GM23338 (cell line): ENCODE data around the gene CBX5. TPM values are rescaled to one million over a fixed set of nuclear protein-coding genes. Genes with fewer than 3 reads are reported as not detected.

Source experiments
- ATAC-seq: fragments of 200-7000 bp; cut with Tn5 transposase; 3 replicates; pipeline ENCODE4 v1.9.1; 2020
- DNase-seq: peaks from one replicate; pipeline ENCODE4 v3.0.0-alpha.2; 2015; ENCODE audit warnings: low spot score
- H2AFZ ChIP-seq: fragments of 200-600 bp; sonication (generic); 2 replicates; pipeline ENCODE4 v1.8.0; 2016; ENCODE audit warnings: antibody characterized with exemption, mild to moderate bottlenecking, moderate library complexity
- H3F3A ChIP-seq: fragments of 200-600 bp; sonication (generic); replicated peaks from 2 replicates; pipeline ENCODE4 v1.8.0; 2017; ENCODE audit warnings: antibody characterized with exemption, mixed run types, low read depth
- H3K27ac ChIP-seq: fragments of 200-600 bp; sonication (generic); 2 replicates; pipeline ENCODE4 v1.6.1; 2016; ENCODE audit warnings: low read depth
- H3K27me3 ChIP-seq: fragments of 200-600 bp; sonication (generic); 2 replicates; pipeline ENCODE4 v1.8.0; 2016; ENCODE audit warnings: mild to moderate bottlenecking, mixed run types, moderate library complexity; ENCODE audit not compliant: insufficient read depth
- H3K36me3 ChIP-seq: fragments of 200-600 bp; sonication (generic); 2 replicates; pipeline ENCODE4 v1.8.0; 2016; ENCODE audit warnings: mild to moderate bottlenecking; ENCODE audit not compliant: insufficient read depth
- H3K4me1 ChIP-seq: fragments of 200-600 bp; sonication (generic); 2 replicates; pipeline ENCODE4 v1.8.0; 2016; ENCODE audit warnings: mild to moderate bottlenecking, moderate library complexity; ENCODE audit not compliant: insufficient read depth
- H3K4me2 ChIP-seq: fragments of 200-600 bp; sonication (generic); 2 replicates; pipeline ENCODE4 v1.7.1; 2017; ENCODE audit warnings: mixed run types
- H3K4me3 ChIP-seq: fragments of 200-600 bp; sonication (generic); 2 replicates; pipeline ENCODE4 v1.6.1; 2016; ENCODE audit warnings: mixed run types
- H3K79me2 ChIP-seq: fragments of 200-600 bp; sonication (generic); replicated peaks from 2 replicates; pipeline ENCODE4 v1.8.0; 2017; ENCODE audit warnings: mild to moderate bottlenecking; ENCODE audit not compliant: insufficient read depth
- H3K9me2 ChIP-seq: fragments of 200-600 bp; sonication (generic); 2 replicates; pipeline ENCODE4 v1.8.0; 2017; ENCODE audit not compliant: insufficient read depth
- H4K20me1 ChIP-seq: fragments of 200-600 bp; sonication (generic); replicated peaks from 2 replicates; pipeline ENCODE4 v1.8.0; 2017; ENCODE audit warnings: mild to moderate bottlenecking; ENCODE audit not compliant: insufficient read depth
- H3K27ac Mint-ChIP-seq: 2 replicates; pipeline ENCODE4 v1.8.0; 2020; ENCODE audit warnings: inconsistent platforms, mild to moderate bottlenecking, moderate library complexity, mixed read lengths
- H3K27me3 Mint-ChIP-seq: 3 replicates; pipeline ENCODE4 v1.8.0; 2022; ENCODE audit warnings: low read depth, mild to moderate bottlenecking, moderate library complexity, mixed read lengths, inconsistent platforms; ENCODE audit not compliant: insufficient read depth, poor library complexity
- H3K36me3 Mint-ChIP-seq: 3 replicates; pipeline ENCODE4 v1.8.0; 2021; ENCODE audit warnings: low read depth, mild to moderate bottlenecking, inconsistent platforms, moderate library complexity, mixed read lengths
- H3K4me1 Mint-ChIP-seq: 3 replicates; pipeline ENCODE4 v1.8.0; 2020; ENCODE audit warnings: mild to moderate bottlenecking, inconsistent platforms, mixed read lengths
- H3K4me3 Mint-ChIP-seq: 3 replicates; pipeline ENCODE4 v1.8.0; 2021; ENCODE audit warnings: moderate library complexity, mild to moderate bottlenecking, inconsistent platforms, mixed read lengths
- H3K9me3 Mint-ChIP-seq: 3 replicates; pipeline ENCODE4 v1.8.0; 2020; ENCODE audit warnings: moderate library complexity, mild to moderate bottlenecking, inconsistent platforms, mixed read lengths
- CREB1 ChIP-seq: fragments of 250-450 bp; sonication (Bioruptor Pico); IDR thresholded peaks from 2 replicates; pipeline ENCODE4 v1.5.0; 2020; ENCODE audit warnings: low read depth, mild to moderate bottlenecking, moderate library complexity
- ETS1 ChIP-seq: IDR thresholded peaks from 2 replicates; pipeline ENCODE4 v1.6.1; 2016; ENCODE audit warnings: antibody characterized with exemption
- EZH2 ChIP-seq: fragments of 200-600 bp; sonication (generic); IDR thresholded peaks from one replicate; pipeline ENCODE4 v1.8.0; 2017; ENCODE audit warnings: antibody characterized with exemption, mild to moderate bottlenecking, low read depth; ENCODE audit not compliant: unreplicated experiment
- EZH2phosphoT487 ChIP-seq: fragments of 200-600 bp; sonication (generic); IDR thresholded peaks from one replicate; pipeline ENCODE4 v1.8.1; 2018; ENCODE audit warnings: antibody characterized with exemption; ENCODE audit not compliant: unreplicated experiment
- JUNB ChIP-seq: IDR thresholded peaks from one replicate; pipeline ENCODE4 v1.6.1; 2016; ENCODE audit warnings: antibody characterized with exemption; ENCODE audit not compliant: unreplicated experiment
- NANOG ChIP-seq: IDR thresholded peaks from 2 replicates; pipeline ENCODE4 v1.6.1; 2016; ENCODE audit warnings: antibody characterized with exemption, borderline replicate concordance
- POLR2AphosphoS5 ChIP-seq: IDR thresholded peaks from 2 replicates; pipeline ENCODE4 v1.6.1; 2016; ENCODE audit warnings: antibody characterized with exemption, low read depth
- STAT1 ChIP-seq: IDR thresholded peaks from one replicate; pipeline ENCODE4 v1.6.1; 2016; ENCODE audit warnings: antibody characterized with exemption; ENCODE audit not compliant: unreplicated experiment
- ZNF114 ChIP-seq: fragments of 250-450 bp; sonication (Bioruptor Pico); IDR thresholded peaks from 2 replicates; pipeline ENCODE4 v1.5.0; 2020; ENCODE audit warnings: mild to moderate bottlenecking, moderate library complexity
- ZNF331 ChIP-seq: fragments of 250-450 bp; sonication (Bioruptor Pico); IDR thresholded peaks from 2 replicates; pipeline ENCODE4 v1.5.0; 2020; ENCODE audit warnings: low read depth, mild to moderate bottlenecking, moderate library complexity
- polyA plus RNA-seq: library from polyadenylated mRNA; unstranded; fragments of >200 nt; fragmentation: Nextera tagmentation; extraction: Ambion mirVana; gene quantifications from 2 replicates; pipeline ENCODE4 v1.2.1, GENCODE V29; 2016
- total RNA-seq: library from RNA; depleted of rRNA; stranded (reverse); fragments of >200 nt; shearing (Covaris generic); gene quantifications from 2 replicates; pipeline ENCODE4 v1.2.3, GENCODE V29; 2014
- TF ChIP-seq, protein P1 (sequence below): fragments of 250-450 bp; sonication (Bioruptor Pico); IDR thresholded peaks from 2 replicates; pipeline ENCODE4 v1.5.0; 2020; ENCODE audit warnings: mild to moderate bottlenecking, moderate library complexity
- TF ChIP-seq, protein P2 (sequence below), 2 experiments: fragments of 200-600 bp in 1 of 2; sonication (generic) in 1 of 2; conservative IDR thresholded peaks; 2 replicates each; pipeline versions ENCODE4 v1.5.1 to v1.6.1; 2016 to 2017; ENCODE audit warnings: antibody characterized with exemption in 2 of 2, low read depth in 2 of 2, mild to moderate bottlenecking in 2 of 2, moderate library complexity in 1 of 2
- TF ChIP-seq, protein P3 (sequence below): IDR thresholded peaks from one replicate; pipeline ENCODE4 v1.6.1; 2018; ENCODE audit warnings: antibody characterized with exemption; ENCODE audit not compliant: unreplicated experiment

The CBX5 gene
- total and polyA plus RNA-seq, 2 experiments from 2014 or later = 152 to 212 TPM

DNA sequence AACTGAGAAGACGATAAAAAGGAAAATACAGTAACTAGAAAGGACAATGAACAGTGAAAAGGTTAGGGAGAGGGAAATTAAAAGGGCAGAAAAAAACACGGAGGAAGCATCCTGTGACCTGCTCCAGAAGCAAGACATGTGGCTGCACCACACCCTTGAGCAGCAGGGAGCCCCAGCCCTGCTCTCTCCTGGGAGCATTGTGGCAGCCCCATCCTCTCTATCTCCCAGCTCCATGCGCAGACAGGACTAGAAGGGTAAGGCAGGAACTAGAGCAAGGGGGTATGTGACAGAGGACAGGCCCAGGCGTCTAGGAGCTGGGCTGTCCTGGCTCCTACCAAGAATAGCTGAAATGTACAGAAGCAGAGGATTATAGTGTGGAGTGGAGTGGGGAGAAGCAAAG lies 52.5 kb downstream of the CBX5 start:
- Mint-ChIP-seq H3K4me3 (no peak overlapping the region; the same call in 2 of the 3 replicates), H3K27ac (no peak overlapping the region; the same call in 1 of the 2 replicates), H3K9me3 (no peaks in the 10 kb centered on the region), H3K27me3 (peaks cover 2% of the 10 kb centered on the region), H3K4me1 (peaks cover 19% of the 10 kb centered on the region), H3K36me3 (no peaks in the 10 kb centered on the region)
- H3K4me2 ChIP-seq = no peak overlapping the region
- peaks cover 4% of the 10 kb centered on the region; the same call in 1 of the 2 replicates for H4K20me1 ChIP-seq
- no peaks in the 10 kb centered on the region for H3K9me2 ChIP-seq
- H2AFZ ChIP-seq = no peak overlapping the region
- ATAC-seq (peak; percentile 62), DNase-seq (no peak)
- H3K4me3 ChIP-seq = no peak overlapping the region
- H3K27me3 ChIP-seq = no peaks in the 10 kb centered on the region
- no peaks in the 10 kb centered on the region for H3F3A ChIP-seq
- 0 out of 2 replicates have a peak, but pooled peaks cover 9% of the 10 kb centered on the region for H3K4me1 ChIP-seq
- no peaks in the 10 kb centered on the region for H3K79me2 ChIP-seq
- H3K27ac ChIP-seq = no peak overlapping the region
- no peaks in the 10 kb centered on the region for H3K36me3 ChIP-seq
- TF ChIP-seq EZH2phosphoT487 (no peak), NANOG (no peak), JUNB (no peak), CREB1 (CRISPR knock-in tag) (no peak), EZH2 (no peak), POLR2AphosphoS5 (no peak), ZNF331 (CRISPR knock-in tag) (no peak), ZNF114 (no peak), STAT1 (no peak), ETS1 (no peak)
- TF ChIP-seq, protein P1, sequence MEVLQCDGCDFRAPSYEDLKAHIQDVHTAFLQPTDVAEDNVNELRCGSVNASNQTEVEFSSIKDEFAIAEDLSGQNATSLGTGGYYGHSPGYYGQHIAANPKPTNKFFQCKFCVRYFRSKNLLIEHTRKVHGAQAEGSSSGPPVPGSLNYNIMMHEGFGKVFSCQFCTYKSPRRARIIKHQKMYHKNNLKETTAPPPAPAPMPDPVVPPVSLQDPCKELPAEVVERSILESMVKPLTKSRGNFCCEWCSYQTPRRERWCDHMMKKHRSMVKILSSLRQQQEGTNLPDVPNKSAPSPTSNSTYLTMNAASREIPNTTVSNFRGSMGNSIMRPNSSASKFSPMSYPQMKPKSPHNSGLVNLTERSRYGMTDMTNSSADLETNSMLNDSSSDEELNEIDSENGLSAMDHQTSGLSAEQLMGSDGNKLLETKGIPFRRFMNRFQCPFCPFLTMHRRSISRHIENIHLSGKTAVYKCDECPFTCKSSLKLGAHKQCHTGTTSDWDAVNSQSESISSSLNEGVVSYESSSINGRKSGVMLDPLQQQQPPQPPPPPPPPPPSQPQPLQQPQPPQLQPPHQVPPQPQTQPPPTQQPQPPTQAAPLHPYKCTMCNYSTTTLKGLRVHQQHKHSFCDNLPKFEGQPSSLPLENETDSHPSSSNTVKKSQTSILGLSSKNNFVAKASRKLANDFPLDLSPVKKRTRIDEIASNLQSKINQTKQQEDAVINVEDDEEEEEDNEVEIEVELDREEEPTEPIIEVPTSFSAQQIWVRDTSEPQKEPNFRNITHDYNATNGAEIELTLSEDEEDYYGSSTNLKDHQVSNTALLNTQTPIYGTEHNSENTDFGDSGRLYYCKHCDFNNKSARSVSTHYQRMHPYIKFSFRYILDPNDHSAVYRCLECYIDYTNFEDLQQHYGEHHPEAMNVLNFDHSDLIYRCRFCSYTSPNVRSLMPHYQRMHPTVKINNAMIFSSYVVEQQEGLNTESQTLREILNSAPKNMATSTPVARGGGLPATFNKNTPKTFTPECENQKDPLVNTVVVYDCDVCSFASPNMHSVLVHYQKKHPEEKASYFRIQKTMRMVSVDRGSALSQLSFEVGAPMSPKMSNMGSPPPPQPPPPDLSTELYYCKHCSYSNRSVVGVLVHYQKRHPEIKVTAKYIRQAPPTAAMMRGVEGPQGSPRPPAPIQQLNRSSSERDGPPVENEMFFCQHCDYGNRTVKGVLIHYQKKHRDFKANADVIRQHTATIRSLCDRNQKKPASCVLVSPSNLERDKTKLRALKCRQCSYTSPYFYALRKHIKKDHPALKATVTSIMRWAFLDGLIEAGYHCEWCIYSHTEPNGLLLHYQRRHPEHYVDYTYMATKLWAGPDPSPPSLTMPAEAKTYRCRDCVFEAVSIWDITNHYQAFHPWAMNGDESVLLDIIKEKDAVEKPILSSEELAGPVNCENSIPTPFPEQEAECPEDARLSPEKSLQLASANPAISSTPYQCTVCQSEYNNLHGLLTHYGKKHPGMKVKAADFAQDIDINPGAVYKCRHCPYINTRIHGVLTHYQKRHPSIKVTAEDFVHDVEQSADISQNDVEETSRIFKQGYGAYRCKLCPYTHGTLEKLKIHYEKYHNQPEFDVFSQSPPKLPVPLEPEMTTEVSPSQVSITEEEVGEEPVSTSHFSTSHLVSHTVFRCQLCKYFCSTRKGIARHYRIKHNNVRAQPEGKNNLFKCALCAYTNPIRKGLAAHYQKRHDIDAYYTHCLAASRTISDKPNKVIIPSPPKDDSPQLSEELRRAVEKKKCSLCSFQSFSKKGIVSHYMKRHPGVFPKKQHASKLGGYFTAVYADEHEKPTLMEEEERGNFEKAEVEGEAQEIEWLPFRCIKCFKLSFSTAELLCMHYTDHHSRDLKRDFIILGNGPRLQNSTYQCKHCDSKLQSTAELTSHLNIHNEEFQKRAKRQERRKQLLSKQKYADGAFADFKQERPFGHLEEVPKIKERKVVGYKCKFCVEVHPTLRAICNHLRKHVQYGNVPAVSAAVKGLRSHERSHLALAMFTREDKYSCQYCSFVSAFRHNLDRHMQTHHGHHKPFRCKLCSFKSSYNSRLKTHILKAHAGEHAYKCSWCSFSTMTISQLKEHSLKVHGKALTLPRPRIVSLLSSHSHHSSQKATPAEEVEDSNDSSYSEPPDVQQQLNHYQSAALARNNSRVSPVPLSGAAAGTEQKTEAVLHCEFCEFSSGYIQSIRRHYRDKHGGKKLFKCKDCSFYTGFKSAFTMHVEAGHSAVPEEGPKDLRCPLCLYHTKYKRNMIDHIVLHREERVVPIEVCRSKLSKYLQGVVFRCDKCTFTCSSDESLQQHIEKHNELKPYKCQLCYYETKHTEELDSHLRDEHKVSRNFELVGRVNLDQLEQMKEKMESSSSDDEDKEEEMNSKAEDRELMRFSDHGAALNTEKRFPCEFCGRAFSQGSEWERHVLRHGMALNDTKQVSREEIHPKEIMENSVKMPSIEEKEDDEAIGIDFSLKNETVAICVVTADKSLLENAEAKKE (CRISPR knock-in tag) = no peak
- TF ChIP-seq, protein P2, sequence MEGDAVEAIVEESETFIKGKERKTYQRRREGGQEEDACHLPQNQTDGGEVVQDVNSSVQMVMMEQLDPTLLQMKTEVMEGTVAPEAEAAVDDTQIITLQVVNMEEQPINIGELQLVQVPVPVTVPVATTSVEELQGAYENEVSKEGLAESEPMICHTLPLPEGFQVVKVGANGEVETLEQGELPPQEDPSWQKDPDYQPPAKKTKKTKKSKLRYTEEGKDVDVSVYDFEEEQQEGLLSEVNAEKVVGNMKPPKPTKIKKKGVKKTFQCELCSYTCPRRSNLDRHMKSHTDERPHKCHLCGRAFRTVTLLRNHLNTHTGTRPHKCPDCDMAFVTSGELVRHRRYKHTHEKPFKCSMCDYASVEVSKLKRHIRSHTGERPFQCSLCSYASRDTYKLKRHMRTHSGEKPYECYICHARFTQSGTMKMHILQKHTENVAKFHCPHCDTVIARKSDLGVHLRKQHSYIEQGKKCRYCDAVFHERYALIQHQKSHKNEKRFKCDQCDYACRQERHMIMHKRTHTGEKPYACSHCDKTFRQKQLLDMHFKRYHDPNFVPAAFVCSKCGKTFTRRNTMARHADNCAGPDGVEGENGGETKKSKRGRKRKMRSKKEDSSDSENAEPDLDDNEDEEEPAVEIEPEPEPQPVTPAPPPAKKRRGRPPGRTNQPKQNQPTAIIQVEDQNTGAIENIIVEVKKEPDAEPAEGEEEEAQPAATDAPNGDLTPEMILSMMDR (conservative IDR thresholded peaks at IDR 0.05; ENCODE audit: low read depth in 2 of 2) = no peak
- TF ChIP-seq, protein P3, sequence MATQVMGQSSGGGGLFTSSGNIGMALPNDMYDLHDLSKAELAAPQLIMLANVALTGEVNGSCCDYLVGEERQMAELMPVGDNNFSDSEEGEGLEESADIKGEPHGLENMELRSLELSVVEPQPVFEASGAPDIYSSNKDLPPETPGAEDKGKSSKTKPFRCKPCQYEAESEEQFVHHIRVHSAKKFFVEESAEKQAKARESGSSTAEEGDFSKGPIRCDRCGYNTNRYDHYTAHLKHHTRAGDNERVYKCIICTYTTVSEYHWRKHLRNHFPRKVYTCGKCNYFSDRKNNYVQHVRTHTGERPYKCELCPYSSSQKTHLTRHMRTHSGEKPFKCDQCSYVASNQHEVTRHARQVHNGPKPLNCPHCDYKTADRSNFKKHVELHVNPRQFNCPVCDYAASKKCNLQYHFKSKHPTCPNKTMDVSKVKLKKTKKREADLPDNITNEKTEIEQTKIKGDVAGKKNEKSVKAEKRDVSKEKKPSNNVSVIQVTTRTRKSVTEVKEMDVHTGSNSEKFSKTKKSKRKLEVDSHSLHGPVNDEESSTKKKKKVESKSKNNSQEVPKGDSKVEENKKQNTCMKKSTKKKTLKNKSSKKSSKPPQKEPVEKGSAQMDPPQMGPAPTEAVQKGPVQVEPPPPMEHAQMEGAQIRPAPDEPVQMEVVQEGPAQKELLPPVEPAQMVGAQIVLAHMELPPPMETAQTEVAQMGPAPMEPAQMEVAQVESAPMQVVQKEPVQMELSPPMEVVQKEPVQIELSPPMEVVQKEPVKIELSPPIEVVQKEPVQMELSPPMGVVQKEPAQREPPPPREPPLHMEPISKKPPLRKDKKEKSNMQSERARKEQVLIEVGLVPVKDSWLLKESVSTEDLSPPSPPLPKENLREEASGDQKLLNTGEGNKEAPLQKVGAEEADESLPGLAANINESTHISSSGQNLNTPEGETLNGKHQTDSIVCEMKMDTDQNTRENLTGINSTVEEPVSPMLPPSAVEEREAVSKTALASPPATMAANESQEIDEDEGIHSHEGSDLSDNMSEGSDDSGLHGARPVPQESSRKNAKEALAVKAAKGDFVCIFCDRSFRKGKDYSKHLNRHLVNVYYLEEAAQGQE = no peak
